Activated CD8-positive, alpha-beta memory T cell treated with anti-CD3 and anti-CD28 coated beads, Interleukin-2, amount 50 U/mL, for 24 hours (primary cell): ENCODE results near the gene HTR5A.
A peak's percentile ranks its signal among the peaks of the same experiment; 100 is the strongest.
"Not testable (repeated sequence)": the region's sequence is repeated elsewhere in the genome, so short reads cannot be mapped to it uniquely, and the experiment has no call there.

Source experiments
- DNase-seq: peaks from one replicate; pipeline ENCODE4 v3.0.0-alpha.2; 2020; ENCODE audit errors: extremely low read depth

HTR5A gene

DNA sequence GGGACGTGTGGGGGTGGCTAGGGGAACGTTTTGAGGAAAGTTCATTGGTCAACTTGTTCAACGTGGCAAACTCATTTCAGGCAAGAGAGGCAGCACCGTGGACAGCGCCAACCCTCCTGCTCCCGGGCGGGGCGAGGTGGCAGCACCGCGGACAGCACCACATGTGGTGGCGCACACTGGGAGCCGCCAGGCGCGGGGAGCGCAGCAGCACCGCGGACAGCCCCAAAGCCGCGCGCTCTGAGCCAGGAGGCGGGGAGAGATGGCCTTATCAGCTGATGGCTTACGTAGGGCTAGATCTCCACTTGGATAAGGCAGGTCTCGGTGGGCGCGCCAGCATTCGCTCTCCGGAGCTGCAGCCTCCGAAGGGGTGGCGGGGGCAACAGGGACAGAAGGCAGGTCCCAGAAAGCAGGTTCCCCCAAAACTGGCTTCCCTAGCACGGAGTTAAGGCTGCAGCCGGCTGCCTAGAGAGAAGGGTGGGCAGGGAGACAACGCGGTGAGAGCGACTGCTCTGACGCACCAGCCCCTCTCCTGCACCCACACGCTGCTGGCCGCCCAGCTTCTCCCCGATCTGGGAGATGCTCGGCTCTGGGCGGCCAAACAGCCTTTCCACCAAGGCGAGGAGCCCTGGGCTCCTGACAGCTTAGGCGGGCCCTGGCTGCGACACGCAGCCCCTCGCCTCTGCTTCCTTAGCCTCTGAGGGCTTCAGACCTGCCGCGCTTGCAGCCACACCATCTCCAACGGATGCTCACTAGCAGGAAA is at the start of gene HTR5A:
Gene HTR5A (plus strand): TSS at position 333 of the 760 bp plus-strand sequence. CDS start 576 bp downstream, outside the sequence.
- peak; percentile 43 for DNase-seq

DNA sequence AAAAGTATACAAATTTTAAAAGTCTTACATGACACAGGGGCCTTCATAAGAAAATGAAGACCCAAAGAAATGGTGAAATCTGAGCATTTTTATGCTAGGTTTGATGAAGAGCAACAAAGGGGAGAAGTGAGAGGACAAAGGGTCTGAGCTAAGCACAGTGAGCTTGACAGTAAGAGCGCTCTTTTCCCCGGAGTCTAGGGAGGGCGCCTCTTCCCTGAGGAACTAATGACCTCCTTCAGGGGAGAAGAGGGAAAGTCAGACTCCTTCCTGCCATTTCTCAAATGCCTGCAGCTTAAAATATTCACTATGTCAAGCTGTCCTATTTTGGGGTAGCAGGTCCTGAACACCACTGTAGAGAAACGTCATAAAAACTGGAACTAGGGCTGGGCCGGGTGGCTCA is 49.1 kb upstream of the HTR5A start:
- no peak for DNase-seq

GRCh38 chr7:155021699-155022145 is 48.4 kb upstream of the HTR5A start:
- DNase-seq = no peak

DNA sequence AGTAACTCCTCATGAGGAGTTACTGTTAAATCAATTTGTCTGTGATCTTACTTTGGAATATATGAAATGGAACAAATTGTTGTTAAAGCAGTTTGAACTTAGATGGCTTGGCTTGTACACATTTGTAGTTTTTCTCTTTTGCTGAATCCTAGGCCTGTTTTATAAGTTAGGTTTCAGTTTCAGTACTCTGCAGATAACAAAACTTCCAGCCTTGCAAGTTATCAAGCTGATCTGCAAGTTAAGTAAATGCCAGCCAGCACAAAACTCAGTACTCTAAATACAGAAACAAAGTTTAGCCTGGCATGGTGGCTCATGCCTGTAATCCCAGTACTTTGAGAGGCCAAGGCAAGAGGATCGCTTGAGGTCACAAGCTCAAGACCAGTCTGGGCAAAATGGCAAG is 42.2 kb upstream of the HTR5A start:
- no peak for DNase-seq

DNA sequence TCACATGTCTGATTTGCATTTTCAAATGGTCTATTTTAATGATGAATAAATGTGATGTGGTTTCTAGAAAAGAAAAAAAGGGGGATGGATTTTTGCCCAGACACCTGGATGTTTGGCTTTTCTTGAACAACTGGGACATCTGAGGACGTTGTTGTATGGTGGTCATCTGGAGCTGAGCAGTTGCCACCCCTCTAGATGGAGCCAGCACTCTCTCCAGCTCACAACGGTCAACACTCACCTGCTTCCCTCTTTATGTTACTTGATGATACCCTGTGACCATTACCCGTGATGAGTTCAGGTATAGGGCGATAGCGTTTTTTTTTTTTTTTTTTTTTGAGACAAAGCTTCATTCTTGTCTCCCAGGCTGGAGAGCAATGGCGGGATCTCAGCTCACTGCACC is 37.1 kb upstream of the HTR5A start:
- DNase-seq = no peak

- not testable (repeated sequence) for DNase-seq
Measured at GRCh38 chr7:155034495-155034894, 35.6 kb upstream of the HTR5A start.

- no peak for DNase-seq
Measured at GRCh38 chr7:155038335-155038734, 31.8 kb upstream of the HTR5A start.

GRCh38 chr7:155043756-155044155 is 26.4 kb upstream of the HTR5A start:
- DNase-seq = no peak

- DNase-seq = no peak
Measured at GRCh38 chr7:155048006-155048405, 22.1 kb upstream of the HTR5A start.

DNA sequence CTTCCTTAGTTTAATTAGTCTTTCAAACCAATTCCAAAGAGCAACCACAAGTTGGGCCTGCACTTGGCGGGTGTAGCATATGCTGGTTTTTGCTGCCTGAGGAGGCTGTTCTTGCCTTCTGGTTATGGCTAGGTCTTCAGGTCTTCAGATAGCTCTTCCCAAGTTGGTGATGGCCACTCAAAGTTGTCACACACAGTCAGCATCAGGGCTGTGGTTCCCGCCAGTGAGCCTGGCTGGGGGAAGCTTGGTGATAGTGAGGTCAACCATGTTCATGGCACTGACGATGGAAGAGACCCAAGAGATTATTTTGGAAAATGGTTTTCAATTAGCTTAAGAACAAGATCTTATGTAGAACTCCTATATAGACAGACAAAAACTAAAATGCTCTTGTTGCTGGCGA is 18.8 kb upstream of the HTR5A start:
- no peak for DNase-seq

GRCh38 chr7:155053002-155053401 is 17.1 kb upstream of the HTR5A start:
- no peak for DNase-seq

DNA sequence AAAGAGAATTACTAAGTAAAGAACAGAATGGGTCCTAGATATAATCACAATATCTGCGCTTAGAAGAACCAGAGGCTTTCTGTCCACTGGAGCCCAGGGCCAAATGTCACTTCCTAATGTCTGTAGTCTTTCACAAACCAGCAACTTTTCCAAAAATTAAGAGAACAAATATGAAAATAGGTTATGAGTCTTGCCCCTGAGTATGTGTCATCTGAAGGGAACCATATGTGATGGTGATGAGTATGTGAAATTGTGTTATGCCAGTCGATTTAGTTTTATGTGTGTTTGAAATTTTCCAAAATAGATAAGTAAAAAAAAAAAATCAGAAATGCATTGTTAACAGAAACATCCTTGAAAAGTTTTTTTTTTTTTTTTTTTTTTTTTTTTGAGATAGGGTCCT is 15.4 kb upstream of the HTR5A start:
- no peak for DNase-seq

- DNase-seq = no peak
Measured at GRCh38 chr7:155057076-155057475, 13.0 kb upstream of the HTR5A start.

DNA sequence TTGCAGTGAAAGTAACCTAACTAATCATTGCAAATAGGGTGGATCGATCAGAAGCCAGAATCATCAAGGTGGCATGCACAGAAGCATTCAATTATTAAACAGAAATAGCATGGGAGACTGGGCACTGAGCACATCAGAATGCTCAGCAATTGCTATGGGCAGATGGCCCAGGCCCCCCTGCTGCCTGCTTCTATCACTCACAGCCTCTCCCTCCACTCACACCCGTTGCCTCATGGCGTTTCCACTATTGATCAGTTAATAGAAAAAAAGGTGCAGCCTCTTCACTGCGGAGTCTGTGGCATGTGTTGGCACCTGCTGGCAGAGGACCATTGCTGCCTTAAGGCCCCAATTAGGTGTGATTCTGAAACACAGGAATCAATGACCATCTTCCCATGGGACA is 11.2 kb upstream of the HTR5A start:
- DNase-seq = no peak

DNA sequence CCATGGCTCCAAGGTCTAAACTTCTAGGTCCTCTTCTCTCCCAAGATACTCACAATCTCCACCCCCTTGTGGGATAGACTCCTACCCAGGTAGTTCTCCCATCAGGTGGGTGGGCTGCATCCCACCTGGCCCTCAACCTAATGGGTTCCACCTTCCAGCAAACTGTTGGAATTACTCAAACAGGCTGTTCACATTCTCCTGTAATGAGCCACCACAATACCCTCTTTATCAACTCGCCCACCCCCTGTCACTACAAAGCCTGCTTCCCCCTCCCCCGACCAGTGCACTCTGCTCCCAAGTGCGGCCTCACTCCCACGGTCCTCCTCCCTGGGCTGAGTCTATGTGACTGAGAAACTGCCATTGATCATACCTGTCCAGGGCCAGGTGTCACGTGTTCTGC is 10.4 kb upstream of the HTR5A start:
- DNase-seq = no peak

GRCh38 chr7:155062411-155062810 is 7.7 kb upstream of the HTR5A start:
- DNase-seq = no peak

DNA sequence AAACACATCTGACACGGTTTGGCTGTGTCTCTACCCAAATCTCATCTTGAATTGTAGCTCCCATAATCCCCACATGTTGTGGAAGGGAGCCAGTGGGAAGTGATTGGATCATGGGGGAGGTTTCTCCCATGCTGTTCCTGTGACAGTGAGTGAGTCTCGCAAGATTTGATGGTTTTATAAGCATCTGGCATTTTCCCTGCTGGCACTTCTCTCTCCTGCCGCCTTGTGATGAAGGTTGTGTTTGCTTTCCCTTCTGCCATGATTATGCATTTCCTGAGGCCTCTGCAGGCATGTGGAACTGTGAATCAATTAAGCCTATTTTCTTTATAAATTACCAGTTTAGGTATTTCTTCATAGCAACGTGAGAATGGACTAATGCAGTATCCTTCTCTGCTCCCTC is 5.9 kb upstream of the HTR5A start:
- DNase-seq = no peak

DNA sequence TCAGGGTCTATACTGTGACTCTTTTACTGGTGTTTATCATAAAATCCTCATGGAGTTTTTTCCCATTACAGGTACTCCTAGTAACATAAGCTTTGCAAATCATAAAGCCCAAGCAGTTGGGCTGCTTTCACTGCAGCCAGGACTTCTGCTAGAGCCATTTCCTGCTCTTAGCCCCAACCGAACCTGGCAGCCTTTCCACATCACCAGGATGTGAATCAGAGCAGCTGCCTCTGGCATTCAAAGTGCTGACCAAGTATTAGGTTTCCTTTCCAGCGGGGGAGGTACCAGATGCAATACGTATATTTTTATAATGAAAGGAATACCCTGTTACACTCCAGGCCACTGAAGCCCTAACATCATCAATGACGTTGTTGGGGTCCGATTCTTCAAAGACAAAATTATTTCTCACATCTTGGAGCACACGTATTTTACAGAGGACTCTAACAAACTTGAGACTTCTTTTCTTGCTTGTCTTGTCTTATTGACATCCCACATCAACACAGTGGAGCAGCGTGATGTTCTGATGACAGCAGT is 3.6 kb upstream of the HTR5A start:
- DNase-seq = no peak

- no peak for DNase-seq
Measured at GRCh38 chr7:155071121-155071651, 1.1 kb downstream of the HTR5A start.

GRCh38 chr7:155071916-155072571 is 1.9 kb downstream of the HTR5A start:
- DNase-seq = no peak

GRCh38 chr7:155073922-155074321 is 3.8 kb downstream of the HTR5A start:
- no peak for DNase-seq

GRCh38 chr7:155084021-155084420 is 13.9 kb downstream of the HTR5A start:
- no peak for DNase-seq

DNA sequence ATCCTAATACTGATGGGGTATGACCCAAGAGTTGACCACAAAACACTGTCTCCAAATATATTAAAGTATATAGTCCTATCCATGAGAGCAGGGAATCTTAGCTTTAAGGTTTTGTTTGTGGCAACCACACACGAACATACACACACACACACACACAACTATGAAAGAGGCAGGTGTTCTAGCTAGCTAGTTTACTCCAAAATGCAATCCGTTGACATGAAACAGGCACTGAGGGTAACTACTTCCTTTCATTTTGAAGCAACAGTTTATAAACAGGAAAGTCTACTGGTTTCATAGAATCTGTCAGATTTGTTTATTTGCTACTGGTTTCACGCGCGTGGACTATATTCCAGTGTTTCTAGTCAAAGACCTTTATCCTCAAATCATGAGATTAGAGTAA is 14.8 kb downstream of the HTR5A start:
- DNase-seq = no peak
